Left renal cortex interstitium (tissue), 4 donors: Measurements from ENCODE around the gene STRN3. TPM values are rescaled to one million over a fixed set of nuclear protein-coding genes. Genes with fewer than 3 reads are reported as not detected.
A peak's percentile ranks its signal among the peaks of the same experiment; 100 is the strongest.
"Not testable (repeated sequence)": the region's sequence is repeated elsewhere in the genome, so short reads cannot be mapped to it uniquely, and the experiment has no call there.

Experiments
- DNase-seq, 4 donors: peaks; one replicate each; pipeline ENCODE4 v3.0.0-alpha.2; 2013; ENCODE audit warnings: low read depth in 4 of 4, low spot score in 2 of 4, missing footprints in 1 of 4
- polyA plus RNA-seq, 4 donors: library from polyadenylated mRNA; unstranded; fragments of 120-200 nt; gene quantifications; one replicate each; pipeline ENCODE4 v1.2.1, GENCODE V29; 2013; ENCODE audit not compliant: insufficient read length in 4 of 4

The STRN3 gene
- polyA plus RNA-seq, 4 donors = 39.0 to 50.3 (median 46.0) TPM

GRCh38 chr14:30925254-30925653, 100.9 kb downstream of the STRN3 start:
- DNase-seq = no peak

- no peak for DNase-seq
Measured at GRCh38 chr14:30921788-30922187, 104.4 kb downstream of the STRN3 start.

GRCh38 chr14:30921305-30921704, 104.9 kb downstream of the STRN3 start:
- no peak for DNase-seq

GRCh38 chr14:30915596-30915995, 110.6 kb downstream of the STRN3 start:
- no peak for DNase-seq

- no peak for DNase-seq
Measured at GRCh38 chr14:30914812-30915211, 111.4 kb downstream of the STRN3 start.

GRCh38 chr14:30908826-30909225, 117.4 kb downstream of the STRN3 start:
- no peak for DNase-seq

- DNase-seq = no peak
Measured at GRCh38 chr14:30907659-30908057, 118.5 kb downstream of the STRN3 start.

- peak in 1 of 4 donors; percentile 7 for DNase-seq
Measured at GRCh38 chr14:30906752-30907658, 119.2 kb downstream of the STRN3 start.

GRCh38 chr14:30903285-30904124, 122.7 kb downstream of the STRN3 start:
- no peak for DNase-seq

GRCh38 chr14:30897121-30897520, 129.1 kb downstream of the STRN3 start:
- not testable (repeated sequence) for DNase-seq

- no peak for DNase-seq
Measured at GRCh38 chr14:30896435-30896834, 129.7 kb downstream of the STRN3 start.

- DNase-seq = no peak
Measured at GRCh38 chr14:30894923-30895515, 131.2 kb downstream of the STRN3 start.

GRCh38 chr14:30893819-30894218, 132.4 kb downstream of the STRN3 start:
- DNase-seq = no peak

GRCh38 chr14:30889244-30889594, 137.0 kb downstream of the STRN3 start:
- no peak for DNase-seq

GRCh38 chr14:30888480-30889243, 137.5 kb downstream of the STRN3 start:
- DNase-seq = no peak

GRCh38 chr14:30885840-30886740, 140.1 kb downstream of the STRN3 start:
- no peak for DNase-seq

- no peak for DNase-seq
Measured at GRCh38 chr14:30884901-30885300, 141.3 kb downstream of the STRN3 start.

- DNase-seq = no peak
Measured at GRCh38 chr14:30883508-30884294, 142.5 kb downstream of the STRN3 start.

GRCh38 chr14:30882431-30882830, 143.7 kb downstream of the STRN3 start:
- DNase-seq = no peak
